HG03159 (cell line): Measurements from ENCODE around the gene DENND2D.

Experiments used
- ATAC-seq: cut with Tn5 transposase; IDR thresholded peaks from one replicate; pipeline ENCODE4 v1.9.1; 2021; ENCODE audit warnings: mild to moderate bottlenecking, moderate library complexity; ENCODE audit not compliant: unreplicated experiment

The DENND2D gene

DNA sequence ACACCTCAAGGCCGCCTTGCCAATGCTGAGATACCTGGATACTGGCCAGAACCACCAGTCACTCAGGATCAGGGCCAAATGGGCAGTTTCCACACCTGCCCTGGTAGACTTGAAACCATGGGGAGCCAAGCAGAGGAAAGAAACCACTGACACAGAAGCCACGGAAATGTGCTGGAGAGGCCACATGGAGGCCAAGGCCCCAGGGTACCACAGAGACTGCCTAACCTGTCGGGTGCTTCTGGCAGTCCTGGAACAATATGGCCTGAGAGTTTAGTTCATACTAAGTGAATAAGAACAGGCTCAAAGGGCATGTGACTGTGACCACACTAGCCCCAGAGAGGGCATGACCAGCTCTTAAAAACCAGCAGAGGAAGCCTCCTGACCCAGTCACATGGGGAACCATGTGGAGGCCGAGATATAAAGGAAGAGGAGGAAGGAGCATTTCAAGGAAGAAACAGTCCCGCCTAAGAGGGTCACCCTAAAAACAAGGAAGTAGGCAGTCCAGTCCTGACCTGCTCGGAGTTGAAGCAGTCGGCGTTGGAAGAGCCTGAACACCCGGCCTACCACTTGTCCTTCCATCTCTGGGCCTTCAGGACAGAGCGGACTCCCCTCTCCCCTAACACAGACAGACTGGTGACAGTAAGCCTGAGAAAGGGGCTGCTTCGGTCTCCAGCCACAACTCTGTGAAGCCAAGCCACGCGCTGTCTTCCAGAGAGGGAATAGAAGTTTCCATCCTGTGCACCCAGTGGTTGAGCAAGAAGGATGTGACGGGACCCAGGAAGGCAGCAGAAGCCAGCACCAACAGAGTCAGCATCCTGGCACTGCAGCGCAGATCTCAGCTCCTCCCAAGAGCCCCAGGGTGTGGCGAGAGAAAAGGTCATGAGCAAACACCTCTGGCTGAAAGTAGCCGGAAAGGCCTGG lies at the start of gene DENND2D:
DENND2D (minus strand) TSS at position 766 of the 921 bp plus-strand sequence; CDS start at position 579, 187 bp downstream.
- no peak for ATAC-seq

GRCh38 chr1:111249960-111250359 lies 49.5 kb upstream of the DENND2D start:
- ATAC-seq: no peak

DNA sequence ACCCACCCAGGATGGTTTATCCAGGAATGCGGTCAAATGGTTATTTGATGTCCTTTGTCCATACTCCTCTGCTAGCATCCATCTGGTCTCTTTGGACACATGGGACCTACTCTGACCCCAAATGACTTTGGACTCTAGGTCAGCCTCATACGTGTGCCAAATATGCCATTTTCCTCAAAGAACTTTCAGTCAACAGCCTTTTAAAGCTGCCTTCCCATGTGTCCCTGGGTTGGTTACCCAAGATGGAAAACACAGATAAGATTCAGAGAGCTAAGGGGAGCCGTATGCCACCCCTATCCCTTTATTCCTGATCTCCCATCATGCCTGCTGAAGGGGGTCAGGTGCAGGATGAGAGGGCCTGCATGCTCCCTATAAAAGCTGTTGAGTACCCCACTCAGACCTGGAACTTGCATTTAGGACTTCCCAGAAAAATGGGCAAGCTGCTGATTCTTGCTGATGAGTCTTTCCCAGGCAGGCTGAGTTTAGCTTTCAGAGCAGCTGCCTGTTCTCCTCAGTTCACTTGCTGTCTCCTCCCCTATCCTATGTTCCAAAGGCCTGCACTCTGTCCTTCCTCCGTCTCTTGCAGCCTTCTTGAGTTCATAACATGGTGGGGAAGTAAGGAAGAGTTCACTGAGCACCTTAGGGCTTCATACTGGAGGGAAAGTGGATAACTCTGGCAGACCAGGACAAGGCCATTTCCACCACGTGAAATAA lies 46.8 kb upstream of the DENND2D start:
- ATAC-seq: no peak

DNA sequence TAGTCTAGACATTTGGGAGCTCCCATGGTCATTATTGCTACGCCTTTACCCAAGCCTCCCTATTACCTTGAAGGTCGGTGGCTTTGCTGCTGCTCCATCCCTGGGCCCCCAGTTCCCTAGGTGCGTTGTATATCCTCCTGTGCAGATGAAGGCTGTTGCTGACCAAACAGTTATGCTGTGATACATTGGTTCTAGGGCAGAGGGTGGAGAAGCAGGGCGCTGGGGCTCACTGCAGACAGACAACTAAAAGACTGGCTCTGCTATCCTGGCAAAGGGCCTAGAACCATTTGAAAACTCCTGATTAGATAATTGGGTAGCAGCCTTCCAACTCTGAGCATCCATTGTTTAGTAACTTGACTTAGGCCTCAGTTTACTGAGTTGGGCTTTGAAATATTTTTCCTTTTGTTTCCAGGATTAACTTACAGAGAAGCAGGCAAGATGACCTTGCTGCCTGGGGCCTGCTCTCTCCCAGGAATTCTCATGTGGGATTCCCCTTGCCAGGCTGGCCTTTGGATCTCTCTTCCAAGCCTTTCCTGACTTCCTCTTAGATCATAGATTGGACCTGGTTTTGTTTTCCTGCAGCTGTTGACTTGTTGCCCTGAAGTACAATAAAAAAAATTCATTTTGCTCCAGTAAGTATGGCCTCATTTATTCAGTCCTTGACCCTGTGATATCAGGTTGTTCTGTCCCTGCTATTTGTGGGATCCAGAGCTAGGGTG lies 42.5 kb upstream of the DENND2D start:
- ATAC-seq: no peak

- ATAC-seq: no peak
These were observed 41.4 kb upstream of the DENND2D start for GRCh38 chr1:111241797-111242196.

- ATAC-seq: no peak
These were observed 37.8 kb upstream of the DENND2D start for GRCh38 chr1:111238056-111238795.

DNA sequence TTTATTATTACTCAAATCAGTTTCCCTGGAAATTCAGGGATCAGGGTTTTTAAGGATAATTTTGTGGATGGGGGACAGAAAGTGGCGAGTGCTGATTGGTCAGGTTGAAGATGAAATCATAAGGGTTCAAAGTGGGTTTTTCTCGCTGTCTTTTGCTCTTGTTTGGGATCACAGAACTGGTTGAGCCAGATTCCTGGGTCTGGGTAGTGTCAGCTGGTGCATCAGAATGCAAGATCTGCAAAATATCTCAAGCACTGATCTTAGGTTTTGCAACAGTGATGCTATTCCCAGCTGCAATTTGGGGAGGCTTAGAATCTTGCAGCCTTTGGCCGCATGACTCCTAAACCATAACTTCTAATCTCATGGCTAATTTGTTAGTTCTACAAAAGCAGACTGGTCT lies 36.4 kb upstream of the DENND2D start:
- no peak for ATAC-seq

DNA sequence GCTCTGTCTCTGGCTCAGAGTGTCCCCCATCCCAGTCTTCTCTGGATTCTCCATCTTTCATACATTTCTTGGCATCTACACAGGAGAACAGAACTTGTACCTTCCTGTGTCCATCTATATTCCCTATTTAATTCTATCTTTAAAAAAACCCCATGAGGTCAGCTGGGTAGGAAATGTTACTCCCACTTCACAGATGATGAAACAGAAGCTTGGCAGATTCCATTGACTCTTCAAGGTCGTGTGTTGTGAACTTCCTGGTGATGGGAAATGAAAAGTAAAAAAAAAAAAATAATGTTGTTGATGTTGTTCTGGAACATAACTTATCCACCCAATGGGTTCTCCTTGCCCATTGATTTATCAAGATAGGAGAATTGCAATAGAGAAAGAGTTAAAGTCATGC lies 35.9 kb upstream of the DENND2D start:
- no peak for ATAC-seq

DNA sequence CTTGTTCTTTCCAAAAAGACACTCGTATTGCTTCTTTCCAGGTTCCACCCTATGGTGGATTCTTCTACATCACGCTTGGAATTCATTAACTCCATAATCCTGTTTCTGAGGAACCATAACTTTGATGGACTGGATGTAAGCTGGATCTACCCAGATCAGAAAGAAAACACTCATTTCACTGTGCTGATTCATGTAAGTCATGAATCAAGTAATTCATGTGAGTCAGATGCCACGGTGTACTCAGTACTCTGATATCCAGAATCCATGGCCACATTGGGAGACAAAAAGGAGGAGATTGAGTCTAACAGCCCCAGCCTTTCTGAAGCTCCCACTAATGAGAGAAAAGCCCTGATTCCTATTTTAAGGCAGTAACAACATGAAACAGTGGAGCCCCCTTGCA lies 34.4 kb upstream of the DENND2D start:
- no peak for ATAC-seq

DNA sequence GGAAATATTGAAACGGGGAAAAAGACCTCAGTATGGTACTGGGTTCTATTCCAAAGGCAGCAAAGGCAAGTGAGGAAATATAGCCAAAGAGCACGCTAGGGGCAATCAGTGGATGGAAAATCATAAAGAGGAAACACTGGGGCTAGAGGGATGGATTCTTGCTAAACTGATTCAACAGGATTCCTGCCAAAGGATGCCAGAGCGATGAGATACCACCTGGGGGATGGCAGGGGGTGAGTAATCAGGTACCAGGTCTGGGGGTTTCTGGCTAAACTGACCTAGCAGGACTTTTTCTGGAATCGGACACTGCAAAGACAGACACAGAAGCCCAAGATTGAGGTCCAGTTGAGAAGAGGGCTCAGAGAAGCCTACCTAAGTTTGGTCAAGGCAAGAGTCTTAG lies 33.8 kb upstream of the DENND2D start:
- ATAC-seq: no peak

GRCh38 chr1:111232134-111232533 lies 31.7 kb upstream of the DENND2D start:
- ATAC-seq: no peak

DNA sequence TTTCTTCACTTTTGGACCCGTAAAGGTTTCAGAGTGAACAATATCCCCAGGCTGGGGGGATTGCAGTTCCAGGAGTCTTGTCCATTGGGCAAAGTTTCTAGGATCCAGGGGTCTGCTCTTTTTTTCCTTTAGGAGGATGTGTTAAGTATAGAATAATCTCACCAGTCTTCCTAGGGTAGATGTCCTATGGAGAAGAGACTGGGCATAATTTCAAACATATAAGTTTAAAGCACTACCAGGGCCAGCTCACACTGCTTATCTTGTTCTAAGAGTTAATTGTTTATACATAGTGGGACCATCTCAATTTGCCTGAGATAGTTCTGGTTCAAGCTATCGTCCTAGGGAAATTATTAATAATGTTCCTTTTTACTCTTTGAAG lies 28.3 kb upstream of the DENND2D start:
- no peak for ATAC-seq

GRCh38 chr1:111227851-111228747 lies 27.7 kb upstream of the DENND2D start:
- ATAC-seq: no peak

DNA sequence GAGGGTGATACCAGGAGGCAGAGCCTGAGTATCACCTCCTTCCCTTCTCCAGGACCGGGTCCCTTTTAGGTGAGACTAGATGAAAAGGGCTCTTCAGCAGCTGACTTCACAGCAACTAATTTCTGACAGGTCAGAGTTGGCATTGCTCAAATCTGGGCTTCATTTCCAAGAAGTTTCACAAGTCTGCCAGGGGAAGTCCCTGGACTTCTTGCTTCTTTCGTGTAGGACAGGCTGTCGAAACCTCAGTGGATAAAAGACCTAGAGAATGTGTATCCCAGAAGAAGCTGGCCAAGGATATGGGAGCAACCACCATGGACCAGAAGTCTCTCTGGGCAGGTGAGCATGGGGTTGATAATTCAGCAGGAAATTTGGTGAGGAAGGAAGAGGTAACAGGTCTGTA lies 27.0 kb upstream of the DENND2D start, which contains the start of gene CHI3L2:
CHI3L2 (plus strand) TSS at position 280 of the 400 bp plus-strand sequence; CDS start at position 297, 17 bp downstream.
- no peak for ATAC-seq

DNA sequence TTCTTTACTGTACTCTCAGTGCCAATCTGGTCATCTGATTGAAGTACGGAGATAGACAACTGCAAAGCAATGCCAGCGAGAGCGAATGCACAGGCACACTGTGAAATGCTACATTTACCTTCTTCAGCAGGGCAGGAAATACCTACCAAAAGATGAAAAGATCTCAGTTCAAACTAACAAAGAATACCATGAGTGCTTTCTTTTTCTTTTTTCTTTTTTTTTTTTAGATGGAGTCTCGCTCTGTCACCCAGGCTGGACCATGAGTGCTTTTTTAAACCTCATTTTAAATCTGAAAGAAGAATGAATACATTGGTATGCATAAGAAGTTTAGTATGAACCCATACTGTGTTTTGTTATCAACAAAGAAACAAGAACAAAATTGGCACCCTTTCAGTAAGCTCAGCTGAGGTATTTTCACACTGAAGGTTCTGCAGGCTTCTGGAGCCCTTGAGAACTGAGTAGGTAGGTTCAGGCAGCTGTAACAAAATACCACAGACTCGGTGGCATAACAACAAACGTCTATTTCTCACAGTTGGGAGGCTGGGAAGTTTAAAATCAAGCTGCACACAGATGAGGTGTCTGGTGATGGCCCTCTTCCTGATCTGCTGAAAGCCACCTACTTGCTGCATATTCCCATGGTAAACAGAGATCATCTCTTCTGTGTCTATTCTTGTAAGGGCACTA lies 25.4 kb upstream of the DENND2D start:
- ATAC-seq: no peak

GRCh38 chr1:111225091-111225490 lies 24.6 kb upstream of the DENND2D start:
- ATAC-seq: no peak

- no peak for ATAC-seq
These were observed 22.8 kb upstream of the DENND2D start for GRCh38 chr1:111223126-111223685.

- peak; percentile 4 for ATAC-seq
These were observed 22.1 kb upstream of the DENND2D start for GRCh38 chr1:111222308-111223125.
